ENCODE measurements around the gene KRT6A. TPM values are rescaled to one million over a fixed set of nuclear protein-coding genes. Genes with fewer than 3 reads are reported as not detected.

The KRT6A gene
- total RNA-seq, 1 experiment from 2014 or later = not detected

- DNase-seq (ENCODE audit: low read depth, low spot score) = no peak
- in situ Hi-C loops (cut with HindIII; ENCODE audit: low pct_unique_long_range_greater_than_20kb, low sequenced_read_pairs) = no loop called here
Measured at GRCh38 chr12:52526511-52526951, 33.5 kb upstream of the KRT6A start.

DNA sequence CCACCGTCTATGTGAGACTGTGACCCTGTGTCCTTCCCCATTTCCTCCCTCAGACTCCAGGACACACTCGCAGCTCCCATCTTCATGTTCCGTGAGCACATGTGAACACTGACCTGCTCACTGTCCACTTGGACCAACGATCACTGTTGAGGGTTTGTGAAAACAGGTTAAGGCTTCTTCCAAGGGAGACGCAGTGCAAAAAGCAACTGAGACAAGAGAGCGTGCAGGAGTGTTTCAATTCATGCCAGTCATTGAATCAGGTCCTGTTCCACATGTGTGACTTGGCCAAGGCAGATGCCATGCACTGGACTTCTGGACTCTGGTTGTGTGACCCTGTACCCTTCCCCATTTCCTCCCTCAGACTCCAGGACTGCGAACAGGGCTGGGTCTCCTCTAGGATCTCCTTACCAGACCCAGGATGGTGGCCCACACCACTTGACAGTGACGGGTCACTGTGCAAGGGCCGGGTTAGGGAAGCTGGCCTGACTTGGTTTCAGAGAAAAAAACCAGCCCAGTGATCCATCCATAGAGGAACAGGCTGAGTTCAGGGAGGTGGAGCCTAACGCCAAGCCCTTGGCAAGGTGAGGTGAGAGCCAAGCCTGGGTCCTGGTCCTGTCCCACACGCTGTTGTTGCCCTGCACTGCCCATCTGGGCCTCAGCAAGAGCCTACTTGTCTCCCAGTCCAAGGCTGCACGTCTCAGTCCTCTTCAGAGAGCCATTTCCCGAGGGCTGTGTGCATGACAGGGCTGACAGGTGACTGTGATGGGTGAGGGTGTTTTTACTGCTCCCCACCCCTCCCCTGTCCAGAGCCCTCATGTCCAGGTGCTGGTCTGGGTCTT, 32.8 kb upstream of the KRT6A start:
- no peak for DNase-seq (ENCODE audit: low read depth, low spot score)
- in situ Hi-C loops (cut with HindIII; ENCODE audit: low pct_unique_long_range_greater_than_20kb, low sequenced_read_pairs) = no loop called here

- DNase-seq (ENCODE audit: low read depth, low spot score) = no peak
- in situ Hi-C loops (cut with HindIII; ENCODE audit: low pct_unique_long_range_greater_than_20kb, low sequenced_read_pairs) = no loop called here
Measured at GRCh38 chr12:52524898-52525591, 32.0 kb upstream of the KRT6A start.

GRCh38 chr12:52524241-52524897, 31.3 kb upstream of the KRT6A start:
- in situ Hi-C loops (cut with HindIII; ENCODE audit: low pct_unique_long_range_greater_than_20kb, low sequenced_read_pairs) = no loop called here
- no peak for DNase-seq (ENCODE audit: low read depth, low spot score)

GRCh38 chr12:52523824-52524223, 30.8 kb upstream of the KRT6A start:
- DNase-seq (ENCODE audit: low read depth, low spot score) = no peak
- in situ Hi-C loops (cut with HindIII; ENCODE audit: low pct_unique_long_range_greater_than_20kb, low sequenced_read_pairs) = no loop called here

GRCh38 chr12:52522346-52523011, 29.4 kb upstream of the KRT6A start:
- no peak for DNase-seq (ENCODE audit: low read depth, low spot score)
- in situ Hi-C loops (cut with HindIII; ENCODE audit: low pct_unique_long_range_greater_than_20kb, low sequenced_read_pairs) = no loop called here

DNA sequence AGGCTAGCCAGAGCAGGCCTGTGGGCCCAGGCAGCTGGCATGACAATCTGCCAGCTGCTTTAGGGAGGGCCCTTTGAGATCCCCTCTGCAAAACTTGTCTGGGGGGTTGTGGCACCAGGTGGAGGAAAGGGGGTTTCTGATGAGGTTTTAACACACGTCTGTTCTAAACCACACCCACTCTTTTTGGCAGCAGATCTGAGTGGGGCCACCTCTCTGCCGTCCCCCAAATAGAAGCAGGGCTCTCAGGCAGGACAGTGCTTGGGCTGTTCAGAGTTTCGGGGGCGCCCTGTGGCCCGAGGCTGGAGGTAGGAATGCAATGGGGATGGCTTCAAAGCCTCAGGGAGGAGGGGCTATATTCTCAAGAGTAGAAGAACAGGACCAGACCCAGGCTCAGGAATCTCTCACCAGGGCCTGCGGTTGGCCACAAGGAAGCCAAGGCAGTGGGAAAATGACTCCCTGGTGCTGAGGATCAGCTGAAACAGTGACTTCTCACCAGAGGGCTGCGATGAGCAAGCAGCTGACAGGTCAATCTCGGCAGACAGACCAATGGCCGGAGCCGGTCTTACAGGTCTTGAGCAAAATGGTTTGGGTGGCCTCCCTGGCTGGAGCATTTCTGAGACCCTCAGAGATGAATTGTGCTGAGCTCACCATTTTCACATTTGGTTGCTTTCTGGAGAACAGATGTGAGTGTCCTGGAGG, 28.7 kb upstream of the KRT6A start:
- in situ Hi-C loops (cut with HindIII; ENCODE audit: low pct_unique_long_range_greater_than_20kb, low sequenced_read_pairs) = no loop called here

DNA sequence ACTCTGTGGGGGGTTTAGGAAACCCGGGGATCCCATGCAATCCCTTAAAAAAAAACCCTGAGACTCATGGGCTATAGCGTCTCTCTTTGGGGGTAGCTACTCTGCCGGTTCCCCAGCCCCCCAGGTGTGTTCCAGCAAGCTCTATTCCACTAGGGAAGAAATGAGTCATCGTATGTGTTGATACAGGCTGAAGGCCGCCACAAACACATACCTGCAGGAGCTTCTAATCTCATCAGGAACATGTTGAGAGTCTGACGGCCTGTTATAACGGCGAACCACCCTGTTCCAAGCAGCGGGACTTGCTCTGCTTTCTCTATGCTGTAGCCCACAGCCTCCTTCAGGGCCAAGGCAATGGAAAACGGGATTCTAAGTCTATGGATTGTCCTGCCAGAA, 28.1 kb upstream of the KRT6A start:
- in situ Hi-C loops (cut with HindIII; ENCODE audit: low pct_unique_long_range_greater_than_20kb, low sequenced_read_pairs) = no loop called here
- no peak for DNase-seq (ENCODE audit: low read depth, low spot score)

More for the DNA sequence above, 28.7 kb upstream of the KRT6A start:
- no peak for DNase-seq (ENCODE audit: low read depth, low spot score)

DNA sequence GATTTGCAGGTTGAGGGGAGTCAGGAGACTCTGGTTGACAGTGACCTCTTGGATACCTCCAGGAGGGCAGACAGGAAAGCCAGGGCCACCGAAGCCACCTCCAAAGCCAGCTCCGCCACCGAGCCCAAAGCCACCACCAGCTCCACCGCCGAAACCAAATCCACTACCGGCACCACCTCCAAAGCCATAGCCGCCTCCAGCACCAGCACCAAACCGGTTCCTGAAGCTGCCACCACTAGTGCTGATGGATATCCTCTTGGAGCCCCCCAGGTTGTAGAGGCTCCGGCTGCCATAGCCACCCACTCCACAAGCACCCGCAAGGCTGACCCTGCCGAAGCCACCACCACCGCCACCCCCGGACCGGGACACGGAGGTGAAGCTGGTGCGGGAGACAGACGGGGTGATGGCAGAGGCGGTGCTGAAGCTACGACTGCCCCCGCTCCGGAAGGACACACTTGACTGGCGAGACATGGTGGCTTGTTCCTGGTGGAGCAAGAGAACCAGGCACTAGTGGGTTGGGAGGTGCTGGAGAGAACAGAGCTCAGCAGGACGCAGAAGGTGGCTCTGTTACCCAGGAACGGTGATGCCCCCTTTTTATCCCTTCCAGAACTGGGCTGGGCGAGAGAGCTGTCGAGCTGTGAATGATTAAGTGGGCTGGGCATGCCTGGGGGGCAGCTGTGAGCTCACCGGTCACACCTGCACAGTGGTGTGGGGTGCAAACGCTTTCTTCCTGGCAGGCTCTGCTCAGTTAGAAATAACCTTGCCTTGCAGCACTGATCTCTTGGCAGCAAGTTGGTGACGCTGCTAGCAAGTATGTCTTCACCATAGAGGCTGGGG, 27.0 kb upstream of the KRT6A start, which contains the start of gene KRT5:
KRT5 (minus strand) TSS at position 569 of the 837 bp plus-strand sequence; CDS start at position 471, 98 bp downstream.
- in situ Hi-C loops (cut with HindIII; ENCODE audit: low pct_unique_long_range_greater_than_20kb, low sequenced_read_pairs) = no loop called here
- DNase-seq (ENCODE audit: low read depth, low spot score) = no peak

GRCh38 chr12:52519387-52519703, 26.3 kb upstream of the KRT6A start:
- in situ Hi-C loops (cut with HindIII; ENCODE audit: low pct_unique_long_range_greater_than_20kb, low sequenced_read_pairs) = no loop called here
- no peak for DNase-seq (ENCODE audit: low read depth, low spot score)

- no peak for DNase-seq (ENCODE audit: low read depth, low spot score)
- in situ Hi-C loops (cut with HindIII; ENCODE audit: low pct_unique_long_range_greater_than_20kb, low sequenced_read_pairs) = no loop called here
Measured at GRCh38 chr12:52518574-52519386, 25.7 kb upstream of the KRT6A start.

GRCh38 chr12:52517888-52518287, 24.8 kb upstream of the KRT6A start:
- DNase-seq (ENCODE audit: low read depth, low spot score) = no peak
- in situ Hi-C loops (cut with HindIII; ENCODE audit: low pct_unique_long_range_greater_than_20kb, low sequenced_read_pairs) = no loop called here

GRCh38 chr12:52517005-52517835, 24.2 kb upstream of the KRT6A start:
- DNase-seq (ENCODE audit: low read depth, low spot score) = no peak
- in situ Hi-C loops (cut with HindIII; ENCODE audit: low pct_unique_long_range_greater_than_20kb, low sequenced_read_pairs) = no loop called here

GRCh38 chr12:52515927-52516831, 23.1 kb upstream of the KRT6A start:
- in situ Hi-C loops (cut with HindIII; ENCODE audit: low pct_unique_long_range_greater_than_20kb, low sequenced_read_pairs) = no loop called here
- no peak for DNase-seq (ENCODE audit: low read depth, low spot score)

All from SK-MEL-5 (cell line).